Caco-2 (cell line): Measurements from ENCODE around the gene ARHGEF12. TPM values are rescaled to one million over a fixed set of nuclear protein-coding genes. Genes with fewer than 3 reads are reported as not detected.
A peak's percentile ranks its signal among the peaks of the same experiment; 100 is the strongest.

Experiments used
- BruUV-seq: library from RNA; stranded (reverse); fragments of 400-500 nt; replicated peaks from 2 replicates; lab custom pipeline; 2021; lab: Mats Ljungman, UMichigan
- CTCF ChIA-PET: fragments of 300-600 bp; sonication (Branson Sonifier 250); formaldehyde crosslinking; loops from one replicate; lab custom pipeline; 2022; ENCODE audit warnings: antibody characterized with exemption; lab: Charles Lee
- POLR2A ChIA-PET: fragments of 300-600 bp; sonication (Branson Sonifier 250); formaldehyde crosslinking; loops from one replicate; lab custom pipeline; 2022; ENCODE audit warnings: antibody characterized with exemption; lab: Charles Lee
- DNase-seq, 2 experiments: peaks; one replicate each; pipeline versions ENCODE4 v3.0.0 to v3.0.0-alpha.2; 2020 to 2022
- H3K27me3 ChIP-seq: replicated peaks from 2 replicates; pipeline ENCODE4 v1.6.0; 2011; ENCODE audit warnings: low read length; ENCODE audit not compliant: control insufficient read depth, insufficient read depth
- H3K36me3 ChIP-seq: 2 replicates; pipeline ENCODE4 v1.5.1; 2011; ENCODE audit warnings: low read length; ENCODE audit not compliant: control insufficient read depth, insufficient read depth
- H3K4me1 ChIP-seq: fragments of 250-450 bp; sonication (Bioruptor Pico); 2 replicates; pipeline ENCODE4 v1.5.1; 2020; ENCODE audit warnings: mild to moderate bottlenecking
- H3K4me3 ChIP-seq: 2 replicates; pipeline ENCODE4 v1.5.1; 2011; ENCODE audit warnings: low read depth, mild to moderate bottlenecking, control low read depth, low read length
- H3K9me3 ChIP-seq: fragments of 250-450 bp; sonication (Bioruptor Pico); 2 replicates; pipeline ENCODE4 v1.5.1; 2020; ENCODE audit warnings: mild to moderate bottlenecking, moderate library complexity
- H3K27ac Mint-ChIP-seq: one replicate; pipeline ENCODE4 v1.8.0; 2022; ENCODE audit warnings: mixed read lengths; ENCODE audit not compliant: unreplicated experiment
- H3K27me3 Mint-ChIP-seq: one replicate; pipeline ENCODE4 v1.8.0; 2022; ENCODE audit warnings: mixed read lengths; ENCODE audit not compliant: insufficient read depth, unreplicated experiment
- H3K36me3 Mint-ChIP-seq: one replicate; pipeline ENCODE4 v1.8.0; 2022; ENCODE audit warnings: mild to moderate bottlenecking, mixed read lengths; ENCODE audit not compliant: insufficient read depth, unreplicated experiment
- H3K4me1 Mint-ChIP-seq: one replicate; pipeline ENCODE4 v1.8.0; 2022; ENCODE audit warnings: low read depth, mixed read lengths; ENCODE audit not compliant: unreplicated experiment
- H3K4me3 Mint-ChIP-seq: one replicate; pipeline ENCODE4 v1.8.0; 2022; ENCODE audit warnings: mild to moderate bottlenecking, moderate library complexity, mixed read lengths; ENCODE audit not compliant: unreplicated experiment
- H3K9me3 Mint-ChIP-seq: one replicate; pipeline ENCODE4 v1.8.0; 2022; ENCODE audit warnings: mixed read lengths; ENCODE audit not compliant: unreplicated experiment
- intact Hi-C: fragments of 100-400 bp; cut with micrococcal nuclease; formaldehyde crosslinking; loops from one replicate; pipeline ENCODE4 v1.10.0; 2022; ENCODE audit not compliant: unreplicated experiment
- total RNA-seq: library from RNA; stranded (reverse); gene quantifications from 2 replicates; pipeline ENCODE4 v1.2.3, GENCODE V29; 2022
- TF ChIP-seq, protein P1 (sequence below), 2 experiments: fragments of 200-600 bp in 1 of 2; IDR thresholded peaks; 1 replicate in 1 of 2; 2 replicates in 1 of 2; pipeline versions ENCODE4 v1.5.1 to v1.8.0; 2011 to 2022; ENCODE audit warnings: antibody characterized with exemption in 1 of 2, control low read depth in 1 of 2, inconsistent platforms in 1 of 2, low read depth in 1 of 2, low read length in 1 of 2, mild to moderate bottlenecking in 1 of 2, moderate library complexity in 1 of 2; ENCODE audit not compliant: insufficient read depth in 1 of 2, severe bottlenecking in 1 of 2, unreplicated experiment in 1 of 2

The ARHGEF12 gene
- total RNA-seq, 1 experiment from 2014 or later, result 89.3 TPM

DNA sequence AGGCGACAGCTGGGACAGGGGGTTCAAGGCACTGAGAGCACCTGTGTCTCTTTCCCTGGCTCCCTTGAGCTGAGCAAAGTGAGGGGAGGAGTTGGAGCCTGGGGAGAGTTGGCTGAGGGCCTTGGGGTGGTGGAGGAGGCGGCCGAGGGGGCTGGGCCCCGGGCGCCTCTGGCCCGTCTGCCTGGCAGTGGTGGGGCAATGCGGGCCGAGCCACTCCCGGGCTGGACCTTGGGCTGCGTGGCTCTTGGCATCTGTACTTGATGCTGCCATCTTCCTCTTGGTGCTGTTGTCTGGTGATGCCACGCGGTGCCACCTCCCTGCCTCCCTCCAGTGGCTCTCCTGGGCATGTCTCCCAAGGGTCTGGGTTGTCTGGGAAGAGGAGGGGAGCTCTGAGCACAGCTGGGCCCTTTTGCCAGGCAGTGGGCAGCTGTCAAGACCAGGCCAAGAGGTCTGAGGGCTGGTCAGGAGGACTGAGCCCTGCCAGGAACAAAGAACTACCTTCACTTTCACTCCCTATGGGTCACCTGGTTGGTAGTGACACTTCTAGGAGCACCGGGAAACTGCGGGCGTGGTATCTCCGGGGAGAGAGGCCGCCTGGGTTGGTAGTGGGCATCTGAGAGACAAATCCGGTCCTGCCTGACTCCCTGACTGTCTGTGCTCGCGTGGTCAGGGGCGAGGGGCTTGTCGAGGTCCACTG, 176.7 kb downstream of the ARHGEF12 start:
- Mint-ChIP-seq H3K4me3 (peak overlapping the region; percentile 53), H3K9me3 (no peaks in the 10 kb centered on the region), H3K4me1 (peaks cover 19% of the 10 kb centered on the region), H3K27me3 (peaks cover 17% of the 10 kb centered on the region), H3K27ac (no peak overlapping the region), H3K36me3 (no peaks in the 10 kb centered on the region)
- TF ChIP-seq, protein P1, sequence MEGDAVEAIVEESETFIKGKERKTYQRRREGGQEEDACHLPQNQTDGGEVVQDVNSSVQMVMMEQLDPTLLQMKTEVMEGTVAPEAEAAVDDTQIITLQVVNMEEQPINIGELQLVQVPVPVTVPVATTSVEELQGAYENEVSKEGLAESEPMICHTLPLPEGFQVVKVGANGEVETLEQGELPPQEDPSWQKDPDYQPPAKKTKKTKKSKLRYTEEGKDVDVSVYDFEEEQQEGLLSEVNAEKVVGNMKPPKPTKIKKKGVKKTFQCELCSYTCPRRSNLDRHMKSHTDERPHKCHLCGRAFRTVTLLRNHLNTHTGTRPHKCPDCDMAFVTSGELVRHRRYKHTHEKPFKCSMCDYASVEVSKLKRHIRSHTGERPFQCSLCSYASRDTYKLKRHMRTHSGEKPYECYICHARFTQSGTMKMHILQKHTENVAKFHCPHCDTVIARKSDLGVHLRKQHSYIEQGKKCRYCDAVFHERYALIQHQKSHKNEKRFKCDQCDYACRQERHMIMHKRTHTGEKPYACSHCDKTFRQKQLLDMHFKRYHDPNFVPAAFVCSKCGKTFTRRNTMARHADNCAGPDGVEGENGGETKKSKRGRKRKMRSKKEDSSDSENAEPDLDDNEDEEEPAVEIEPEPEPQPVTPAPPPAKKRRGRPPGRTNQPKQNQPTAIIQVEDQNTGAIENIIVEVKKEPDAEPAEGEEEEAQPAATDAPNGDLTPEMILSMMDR (IDR thresholded peaks at IDR 0.05; ENCODE audit: insufficient read depth in 1 of 2, low read depth in 1 of 2, low read length in 1 of 2, severe bottlenecking in 1 of 2, unreplicated experiment in 1 of 2), result no peak
- H3K36me3 ChIP-seq, result no peaks in the 10 kb centered on the region
- no peak overlapping the region for H3K4me3 ChIP-seq
- ChIA-PET POLR2A (no interaction called here), CTCF (interaction anchor here (0.6 to 4.3 kb wide), 5 partner anchors 13 to 223 kb away, joined by 3 to 75 read pairs (median 6); no protein-coding TSS in a partner anchor)
- intact Hi-C loops, result no loop called here
- peaks cover 2% of the 10 kb centered on the region; the same call in 1 of the 2 replicates for H3K27me3 ChIP-seq
- peaks cover 15% of the 10 kb centered on the region for H3K4me1 ChIP-seq
- DNase-seq, result peak in 1 of 2 experiments; percentile 43
- no TSS peak for BruUV-seq
- H3K9me3 ChIP-seq, result no peaks in the 10 kb centered on the region

DNA sequence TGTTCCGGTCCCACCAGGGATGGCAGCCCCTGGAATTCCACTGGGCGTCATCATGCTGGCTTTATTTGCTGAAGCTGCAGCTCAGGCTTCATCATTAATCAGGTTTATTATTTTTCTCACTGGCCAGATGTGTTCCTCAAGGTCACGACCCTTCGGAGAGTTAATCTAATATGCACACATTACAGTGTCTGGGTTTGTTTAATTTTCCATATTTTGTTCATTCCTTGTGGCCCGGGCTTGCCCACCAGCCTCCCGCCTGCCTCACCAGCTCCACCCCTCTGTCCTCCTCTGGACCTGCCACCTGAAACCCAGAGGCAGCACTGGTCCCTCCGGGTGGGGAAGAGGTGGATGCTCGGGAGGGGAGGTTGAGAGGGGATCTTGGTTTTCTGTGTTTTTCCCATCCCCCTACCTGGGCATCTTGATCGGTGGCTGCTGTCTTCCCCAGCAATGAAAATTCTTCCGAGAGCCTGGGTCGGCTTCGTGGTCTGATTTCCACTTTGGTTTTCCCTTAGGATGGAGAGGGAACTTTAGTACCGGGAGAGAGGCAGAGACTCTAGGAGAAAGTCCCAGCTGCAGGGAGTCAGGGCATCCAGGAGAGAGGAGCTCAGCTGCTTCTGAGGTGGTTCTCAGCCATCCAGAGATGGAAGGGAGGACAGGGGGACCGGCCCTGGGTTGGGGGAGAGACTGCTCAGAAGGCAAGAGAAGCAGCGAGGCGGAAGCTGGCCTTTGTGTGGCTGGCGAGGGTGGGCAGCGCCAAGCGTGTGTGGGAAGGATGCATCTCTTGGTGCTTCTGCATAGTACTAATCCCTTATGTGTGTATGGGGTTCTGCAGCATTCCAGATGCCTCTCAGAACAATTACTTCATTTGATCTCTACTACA, 177.5 kb downstream of the ARHGEF12 start:
- TF ChIP-seq, protein P1 (IDR thresholded peaks at IDR 0.05; ENCODE audit: insufficient read depth in 1 of 2, low read depth in 1 of 2, low read length in 1 of 2, severe bottlenecking in 1 of 2, unreplicated experiment in 1 of 2), result no peak
- no peak overlapping the region for H3K27ac Mint-ChIP-seq
- BruUV-seq, result no TSS peak
- POLR2A ChIA-PET, result no interaction called here
- Histone ChIP-seq H3K4me3 (no peak overlapping the region), H3K36me3 (no peaks in the 10 kb centered on the region), H3K27me3 (peaks cover 2% of the 10 kb centered on the region; the same call in 1 of the 2 replicates), H3K4me1 (peaks cover 19% of the 10 kb centered on the region), H3K9me3 (no peaks in the 10 kb centered on the region)
- intact Hi-C loops, result no loop called here
- H3K4me3 Mint-ChIP-seq, result no peak overlapping the region
- no peaks in the 10 kb centered on the region for H3K9me3 Mint-ChIP-seq
- H3K36me3 Mint-ChIP-seq, result no peaks in the 10 kb centered on the region
- CTCF ChIA-PET, result interaction anchor here (1.0 to 4.3 kb wide), 3 partner anchors 12 to 172 kb away, joined by 6 to 75 read pairs (median 7); no protein-coding TSS in a partner anchor
- peak in 1 of 2 experiments; percentile 37 for DNase-seq
- peaks cover 20% of the 10 kb centered on the region for H3K4me1 Mint-ChIP-seq
- peaks cover 12% of the 10 kb centered on the region for H3K27me3 Mint-ChIP-seq

DNA sequence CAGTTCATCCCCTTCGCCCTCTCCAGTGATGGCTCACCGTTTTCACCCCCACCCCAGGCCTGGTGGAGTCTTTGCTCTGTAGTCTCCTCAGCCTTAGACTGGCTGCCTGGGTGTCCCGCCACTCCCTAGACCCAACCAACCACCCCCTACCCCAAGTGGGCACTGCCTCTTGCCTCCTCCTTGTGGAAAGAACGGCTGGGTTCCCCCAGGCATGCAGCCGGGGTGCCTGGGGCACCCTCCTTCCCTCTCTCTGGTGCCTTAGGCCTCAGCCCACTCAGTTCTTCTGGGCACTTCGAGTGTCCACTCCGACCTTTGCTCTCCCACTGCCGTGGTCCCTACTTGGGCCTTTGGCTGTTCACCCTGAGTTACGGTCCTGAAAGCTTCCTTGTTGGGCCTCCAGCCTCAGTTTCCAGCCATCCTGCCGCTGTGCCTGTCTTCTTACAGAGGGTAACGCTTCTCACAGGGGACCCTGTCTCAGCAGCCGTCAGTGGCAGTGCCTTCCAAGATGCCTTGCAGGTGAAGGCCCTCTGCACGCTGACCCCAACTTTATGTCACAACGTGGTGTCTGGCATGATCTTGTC, 178.4 kb downstream of the ARHGEF12 start:
- no peaks in the 10 kb centered on the region for H3K9me3 Mint-ChIP-seq
- no TSS peak for BruUV-seq
- Histone ChIP-seq H3K4me3 (no peak overlapping the region), H3K4me1 (peaks cover 19% of the 10 kb centered on the region), H3K36me3 (no peaks in the 10 kb centered on the region), H3K9me3 (no peaks in the 10 kb centered on the region), H3K27me3 (peaks cover 2% of the 10 kb centered on the region; the same call in 1 of the 2 replicates)
- H3K27ac Mint-ChIP-seq, result no peak overlapping the region
- peaks cover 8% of the 10 kb centered on the region for H3K27me3 Mint-ChIP-seq
- H3K36me3 Mint-ChIP-seq, result no peaks in the 10 kb centered on the region
- intact Hi-C loops, result no loop called here
- no peak for DNase-seq
- TF ChIP-seq, protein P1 (IDR thresholded peaks at IDR 0.05; ENCODE audit: insufficient read depth in 1 of 2, low read depth in 1 of 2, low read length in 1 of 2, severe bottlenecking in 1 of 2, unreplicated experiment in 1 of 2), result no peak
- no peak overlapping the region for H3K4me3 Mint-ChIP-seq
- peaks cover 20% of the 10 kb centered on the region for H3K4me1 Mint-ChIP-seq
- POLR2A ChIA-PET, result no interaction called here
- CTCF ChIA-PET, result no interaction called here
